ENCODE measurements around the gene TATDN2. TPM values are rescaled to one million over a fixed set of nuclear protein-coding genes. Genes with fewer than 3 reads are reported as not detected.
"Not testable (repeated sequence)": the region's sequence is repeated elsewhere in the genome, so short reads cannot be mapped to it uniquely, and the experiment has no call there.

Gene TATDN2
- total and polyA plus RNA-seq, 4 donors, result 12.0 to 32.9 (median 23.8) TPM

DNA sequence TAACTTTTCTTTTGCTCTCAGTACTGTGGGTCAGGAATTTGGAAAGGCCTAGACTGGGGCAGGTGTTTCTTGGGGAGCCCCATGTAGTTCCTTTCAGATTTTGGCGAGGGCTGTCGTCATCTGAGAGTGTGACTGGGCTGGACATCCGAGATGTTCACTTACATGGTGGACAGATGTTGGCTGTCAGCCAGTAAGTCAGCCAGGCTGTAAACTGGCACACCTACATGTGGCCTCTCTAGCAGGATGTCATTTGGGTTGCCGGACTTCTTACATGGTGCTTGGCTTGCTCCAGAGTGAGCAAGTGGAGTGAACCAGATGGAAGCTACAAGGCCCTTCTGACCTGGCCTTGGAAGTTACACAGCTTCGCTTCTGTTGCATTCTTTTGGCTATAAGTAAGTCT, 20.7 kb downstream of the TATDN2 start:
- Histone ChIP-seq H3K9ac (ENCODE audit: insufficient read depth in 1 of 2, low read length in 2 of 2) (no peak overlapping the region), H3K27me3 (ENCODE audit: control insufficient read depth in 3 of 3, insufficient read depth in 3 of 3, low read length in 2 of 3) (no peaks in the 10 kb centered on the region), H3K27ac (ENCODE audit: low read depth in 1 of 2, low read length in 1 of 2) (no peak overlapping the region), H3K4me1 (ENCODE audit: control insufficient read depth in 5 of 5, insufficient read depth in 5 of 5, low read length in 5 of 5) (peaks cover 0 to 9% (median 0%) of the 10 kb centered on the region in 5 donors), H3K9me3 (ENCODE audit: control insufficient read depth in 4 of 4, insufficient read depth in 3 of 4, low read length in 3 of 4) (no peaks in the 10 kb centered on the region), H3K4me3 (no peak overlapping the region), H3K36me3 (ENCODE audit: control insufficient read depth in 4 of 4, insufficient read depth in 4 of 4, low read length in 4 of 4) (peaks cover 3 to 29% (median 11%) of the 10 kb centered on the region in 4 donors)
- DNase-seq (no peak), ATAC-seq (ENCODE audit: insufficient read depth, low FRiP score) (no peak)
- WGBS, 2 donors, result 91 to 93% methylated on average over 5 of the region's 5 CpGs
- TF ChIP-seq, protein P1, sequence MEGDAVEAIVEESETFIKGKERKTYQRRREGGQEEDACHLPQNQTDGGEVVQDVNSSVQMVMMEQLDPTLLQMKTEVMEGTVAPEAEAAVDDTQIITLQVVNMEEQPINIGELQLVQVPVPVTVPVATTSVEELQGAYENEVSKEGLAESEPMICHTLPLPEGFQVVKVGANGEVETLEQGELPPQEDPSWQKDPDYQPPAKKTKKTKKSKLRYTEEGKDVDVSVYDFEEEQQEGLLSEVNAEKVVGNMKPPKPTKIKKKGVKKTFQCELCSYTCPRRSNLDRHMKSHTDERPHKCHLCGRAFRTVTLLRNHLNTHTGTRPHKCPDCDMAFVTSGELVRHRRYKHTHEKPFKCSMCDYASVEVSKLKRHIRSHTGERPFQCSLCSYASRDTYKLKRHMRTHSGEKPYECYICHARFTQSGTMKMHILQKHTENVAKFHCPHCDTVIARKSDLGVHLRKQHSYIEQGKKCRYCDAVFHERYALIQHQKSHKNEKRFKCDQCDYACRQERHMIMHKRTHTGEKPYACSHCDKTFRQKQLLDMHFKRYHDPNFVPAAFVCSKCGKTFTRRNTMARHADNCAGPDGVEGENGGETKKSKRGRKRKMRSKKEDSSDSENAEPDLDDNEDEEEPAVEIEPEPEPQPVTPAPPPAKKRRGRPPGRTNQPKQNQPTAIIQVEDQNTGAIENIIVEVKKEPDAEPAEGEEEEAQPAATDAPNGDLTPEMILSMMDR (IDR thresholded peaks at IDR 0.05; ENCODE audit: control extremely low read depth, extremely low read depth), result no peak

DNA sequence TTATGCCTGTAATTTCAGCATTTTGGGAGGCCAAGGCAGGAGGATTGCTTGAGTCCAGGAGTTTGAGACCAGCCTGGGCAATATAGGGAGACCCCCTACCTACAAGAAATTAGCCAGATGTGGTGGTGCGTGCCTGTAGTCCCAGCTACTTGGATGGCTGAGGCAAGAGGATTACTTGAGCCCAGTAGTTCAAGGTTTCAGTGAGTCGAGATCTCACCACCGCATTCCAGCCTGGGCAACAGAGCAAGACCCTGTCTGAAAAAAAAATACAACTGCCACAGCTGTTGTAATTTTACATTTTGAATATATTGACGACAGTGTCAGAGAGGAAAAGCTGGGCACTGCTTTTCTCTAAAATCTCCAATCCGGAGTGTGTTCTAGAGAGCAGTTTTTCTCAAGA, 21.2 kb downstream of the TATDN2 start:
- no peaks in the 10 kb centered on the region for H3K9me3 ChIP-seq (ENCODE audit: control insufficient read depth in 4 of 4, insufficient read depth in 3 of 4, low read length in 3 of 4)
- no peak overlapping the region for H3K4me3 ChIP-seq
- peaks cover 0 to 13% (median 0%) of the 10 kb centered on the region in 5 donors for H3K4me1 ChIP-seq (ENCODE audit: control insufficient read depth in 5 of 5, insufficient read depth in 5 of 5, low read length in 5 of 5)
- no peak overlapping the region for H3K27ac ChIP-seq (ENCODE audit: low read depth in 1 of 2, low read length in 1 of 2)
- ATAC-seq (ENCODE audit: insufficient read depth, low FRiP score) (no peak), DNase-seq (no peak)
- H3K27me3 ChIP-seq (ENCODE audit: control insufficient read depth in 3 of 3, insufficient read depth in 3 of 3, low read length in 2 of 3), result no peaks in the 10 kb centered on the region
- WGBS, 2 donors, result 97% methylated on average over 5 of the region's 5 CpGs
- H3K36me3 ChIP-seq (ENCODE audit: control insufficient read depth in 4 of 4, insufficient read depth in 4 of 4, low read length in 4 of 4), result peaks cover 0 to 29% (median 9%) of the 10 kb centered on the region in 4 donors
- no peak overlapping the region for H3K9ac ChIP-seq (ENCODE audit: insufficient read depth in 1 of 2, low read length in 2 of 2)
- TF ChIP-seq, protein P1 (IDR thresholded peaks at IDR 0.05; ENCODE audit: control extremely low read depth, extremely low read depth), result no peak

DNA sequence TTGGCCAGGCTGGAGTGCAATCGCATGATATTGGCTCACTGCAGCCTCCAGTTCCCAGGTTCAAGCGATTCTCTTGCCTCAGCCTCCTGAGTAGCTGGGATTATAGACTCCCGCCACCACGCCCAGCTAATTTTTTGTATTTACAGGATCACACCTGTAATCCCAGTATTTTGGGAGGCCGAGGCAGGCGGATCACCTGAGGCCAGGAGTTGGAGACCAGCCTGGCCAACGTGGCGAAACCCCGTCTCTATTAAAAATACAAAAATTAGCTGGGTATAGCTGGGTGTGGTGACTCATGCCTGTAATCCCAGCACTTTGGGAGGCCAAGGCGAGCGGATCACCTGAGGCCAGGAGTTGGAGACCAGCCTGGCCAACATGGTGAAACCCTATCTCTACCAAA, 24.2 kb downstream of the TATDN2 start:
- H3K27ac ChIP-seq (ENCODE audit: low read depth in 1 of 2, low read length in 1 of 2); H3K4me3 ChIP-seq; H3K9ac ChIP-seq (ENCODE audit: insufficient read depth in 1 of 2, low read length in 2 of 2); H3K27me3 ChIP-seq (ENCODE audit: control insufficient read depth in 3 of 3, insufficient read depth in 3 of 3, low read length in 2 of 3); H3K9me3 ChIP-seq (ENCODE audit: control insufficient read depth in 4 of 4, insufficient read depth in 3 of 4, low read length in 3 of 4); DNase-seq; ATAC-seq (ENCODE audit: insufficient read depth, low FRiP score): not testable (repeated sequence)
- Histone ChIP-seq H3K4me1 (ENCODE audit: control insufficient read depth in 5 of 5, insufficient read depth in 5 of 5, low read length in 5 of 5) (peaks cover 0 to 14% (median 0%) of the 10 kb centered on the region in 5 donors), H3K36me3 (ENCODE audit: control insufficient read depth in 4 of 4, insufficient read depth in 4 of 4, low read length in 4 of 4) (peaks cover 7 to 34% (median 12%) of the 10 kb centered on the region in 4 donors)
- WGBS, 2 donors, result 97 to 98% methylated on average over 11 of the region's 11 CpGs

DNA sequence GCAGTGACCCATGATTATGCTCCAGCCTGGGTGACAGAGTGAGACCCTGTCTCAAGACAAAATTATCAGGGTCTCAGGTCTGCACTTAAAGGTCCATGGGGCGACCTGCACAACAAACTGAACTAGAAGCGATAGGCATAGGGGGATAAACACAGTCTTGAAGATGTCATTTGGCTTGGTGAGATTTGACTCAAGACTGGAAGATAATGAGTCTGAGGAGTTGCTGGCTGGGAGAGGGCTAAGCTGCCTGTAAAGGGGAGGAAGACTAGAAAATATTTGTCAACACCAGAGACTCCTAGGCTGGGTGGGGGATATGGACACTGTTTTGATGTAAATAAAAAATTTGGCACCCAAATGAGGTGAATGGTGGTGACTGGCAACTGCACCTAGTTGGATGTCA, 24.7 kb downstream of the TATDN2 start:
- Histone ChIP-seq H3K27me3 (ENCODE audit: control insufficient read depth in 3 of 3, insufficient read depth in 3 of 3, low read length in 2 of 3) (no peaks in the 10 kb centered on the region), H3K4me3 (no peak overlapping the region), H3K4me1 (ENCODE audit: control insufficient read depth in 5 of 5, insufficient read depth in 5 of 5, low read length in 5 of 5) (peaks cover 0 to 14% (median 0%) of the 10 kb centered on the region in 5 donors), H3K9me3 (ENCODE audit: control insufficient read depth in 4 of 4, insufficient read depth in 3 of 4, low read length in 3 of 4) (no peaks in the 10 kb centered on the region), H3K27ac (ENCODE audit: low read depth in 1 of 2, low read length in 1 of 2) (no peak overlapping the region), H3K36me3 (ENCODE audit: control insufficient read depth in 4 of 4, insufficient read depth in 4 of 4, low read length in 4 of 4) (peaks cover 7 to 38% (median 17%) of the 10 kb centered on the region in 4 donors), H3K9ac (ENCODE audit: insufficient read depth in 1 of 2, low read length in 2 of 2) (no peak overlapping the region)
- ATAC-seq (ENCODE audit: insufficient read depth, low FRiP score), result no peak
- WGBS, 2 donors, result 95 to 98% methylated on average over 2 of the region's 2 CpGs
- DNase-seq, result no peak
- TF ChIP-seq, protein P1 (IDR thresholded peaks at IDR 0.05; ENCODE audit: control extremely low read depth, extremely low read depth), result no peak
